ENCODE measurements around the gene ZNF736. TPM values are rescaled to one million over a fixed set of nuclear protein-coding genes. Genes with fewer than 3 reads are reported as not detected.
A peak's percentile ranks its signal among the peaks of the same experiment; 100 is the strongest.
"Not testable (repeated sequence)": the region's sequence is repeated elsewhere in the genome, so short reads cannot be mapped to it uniquely, and the experiment has no call there.

Gene ZNF736
- total and polyA plus RNA-seq, 4 donors, result 1.3 to 21.4 (median 10.6) TPM

GRCh38 chr7:64310426-64310825 lies 3.3 kb upstream of the ZNF736 start:
- WGBS, 2 donors, result 67 to 89% methylated on average over 3 of the region's 3 CpGs
- no peaks in the 10 kb centered on the region for H3K27me3 ChIP-seq (ENCODE audit: control insufficient read depth in 1 of 2, insufficient read depth in 2 of 2, low read length in 1 of 2)
- no peak for ATAC-seq (ENCODE audit: low FRiP score)

GRCh38 chr7:64312826-64313225 lies 935 bp upstream of the ZNF736 start:
- no peak overlapping the region for H3K27ac ChIP-seq (ENCODE audit: low read depth in 1 of 2, low read length in 2 of 2)
- no peaks in the 10 kb centered on the region for H3K27me3 ChIP-seq (ENCODE audit: control insufficient read depth in 1 of 2, insufficient read depth in 2 of 2, low read length in 1 of 2)
- intact Hi-C loops (cut with DNase I), result loop anchor here in 1 of 2 donors (5.0 kb wide), 1 partner anchor 304 kb away; no protein-coding TSS in a partner anchor
- H3K4me1 ChIP-seq (ENCODE audit: control insufficient read depth in 1 of 2, insufficient read depth in 2 of 2, low read length in 2 of 2), result peaks cover 3% of the 10 kb centered on the region in 2 donors
- WGBS, 2 donors, result 55 to 85% methylated on average over 2 of the region's 2 CpGs
- ATAC-seq (ENCODE audit: low FRiP score), result no peak
- H3K36me3 ChIP-seq (ENCODE audit: control insufficient read depth in 1 of 2, insufficient read depth in 2 of 2, low read length in 1 of 2), result no peaks in the 10 kb centered on the region
- DNase-seq, result no peak
- no peak overlapping the region for H3K4me3 ChIP-seq (ENCODE audit: low read length in 2 of 2)
- no peaks in the 10 kb centered on the region for H3K9me3 ChIP-seq (ENCODE audit: control insufficient read depth, low read length)

More at GRCh38 chr7:64310426-64310825, 3.3 kb upstream of the ZNF736 start:
- DNase-seq, result no peak
- no peaks in the 10 kb centered on the region for H3K9me3 ChIP-seq (ENCODE audit: control insufficient read depth, low read length)
- H3K36me3 ChIP-seq (ENCODE audit: control insufficient read depth in 1 of 2, insufficient read depth in 2 of 2, low read length in 1 of 2), result no peaks in the 10 kb centered on the region
- no peak overlapping the region for H3K27ac ChIP-seq (ENCODE audit: low read depth in 1 of 2, low read length in 2 of 2)
- peaks cover 3% of the 10 kb centered on the region in 2 donors for H3K4me1 ChIP-seq (ENCODE audit: control insufficient read depth in 1 of 2, insufficient read depth in 2 of 2, low read length in 2 of 2)
- intact Hi-C loops (cut with DNase I), result loop anchor here in 1 of 2 donors (5.0 kb wide), 1 partner anchor 307 kb away; no protein-coding TSS in a partner anchor
- H3K4me3 ChIP-seq (ENCODE audit: low read length in 2 of 2), result no peak overlapping the region

- ATAC-seq (ENCODE audit: low FRiP score), result no peak
- H3K27ac ChIP-seq (ENCODE audit: low read depth in 1 of 2, low read length in 2 of 2), result no peak overlapping the region
- 7 to 16% methylated on average over 10 of the region's 10 CpGs for WGBS, 2 donors
Observed at GRCh38 chr7:64314566-64314965, 805 bp downstream of the ZNF736 start.

GRCh38 chr7:64316031-64316742 lies 2.4 kb downstream of the ZNF736 start:
- ATAC-seq (ENCODE audit: low FRiP score); H3K36me3 ChIP-seq (ENCODE audit: control insufficient read depth in 1 of 2, insufficient read depth in 2 of 2, low read length in 1 of 2); DNase-seq; H3K27ac ChIP-seq (ENCODE audit: low read depth in 1 of 2, low read length in 2 of 2); H3K9me3 ChIP-seq (ENCODE audit: control insufficient read depth, low read length); H3K27me3 ChIP-seq (ENCODE audit: control insufficient read depth in 1 of 2, insufficient read depth in 2 of 2, low read length in 1 of 2); intact Hi-C loops (cut with DNase I); H3K4me1 ChIP-seq (ENCODE audit: control insufficient read depth in 1 of 2, insufficient read depth in 2 of 2, low read length in 2 of 2); H3K4me3 ChIP-seq (ENCODE audit: low read length in 2 of 2): not testable (repeated sequence)
- 52 to 60% methylated on average over 1 of the region's 1 CpG for WGBS, 2 donors

More at GRCh38 chr7:64314566-64314965, 805 bp downstream of the ZNF736 start:
- intact Hi-C loops (cut with DNase I), result loop anchor here in 1 of 2 donors (5.0 kb wide), 1 partner anchor 303 kb away; no protein-coding TSS in a partner anchor
- Histone ChIP-seq H3K4me3 (ENCODE audit: low read length in 2 of 2) (peak overlapping the region; percentile 89 to 97), H3K4me1 (ENCODE audit: control insufficient read depth in 1 of 2, insufficient read depth in 2 of 2, low read length in 2 of 2) (peaks cover 3% of the 10 kb centered on the region in 2 donors), H3K27me3 (ENCODE audit: control insufficient read depth in 1 of 2, insufficient read depth in 2 of 2, low read length in 1 of 2) (no peaks in the 10 kb centered on the region), H3K36me3 (ENCODE audit: control insufficient read depth in 1 of 2, insufficient read depth in 2 of 2, low read length in 1 of 2) (no peaks in the 10 kb centered on the region), H3K9me3 (ENCODE audit: control insufficient read depth, low read length) (no peaks in the 10 kb centered on the region)
- DNase-seq, result peak in 1 of 2 donors; percentile 43

- Histone ChIP-seq H3K4me3 (ENCODE audit: low read length in 2 of 2) (no peak overlapping the region), H3K36me3 (ENCODE audit: control insufficient read depth in 1 of 2, insufficient read depth in 2 of 2, low read length in 1 of 2) (no peaks in the 10 kb centered on the region), H3K27ac (ENCODE audit: low read depth in 1 of 2, low read length in 2 of 2) (no peak overlapping the region), H3K9me3 (ENCODE audit: control insufficient read depth, low read length) (no peaks in the 10 kb centered on the region), H3K27me3 (ENCODE audit: control insufficient read depth in 1 of 2, insufficient read depth in 2 of 2, low read length in 1 of 2) (no peaks in the 10 kb centered on the region), H3K4me1 (ENCODE audit: control insufficient read depth in 1 of 2, insufficient read depth in 2 of 2, low read length in 2 of 2) (no peaks in the 10 kb centered on the region)
- no peak for ATAC-seq (ENCODE audit: low FRiP score)
- no peak for DNase-seq
- WGBS, 2 donors, result 70 to 79% methylated on average over 3 of the region's 3 CpGs
- intact Hi-C loops (cut with DNase I), result no loop called here
Observed at GRCh38 chr7:64320547-64321513, 7.1 kb downstream of the ZNF736 start.

- H3K4me1 ChIP-seq (ENCODE audit: control insufficient read depth in 1 of 2, insufficient read depth in 2 of 2, low read length in 2 of 2); H3K27ac ChIP-seq (ENCODE audit: low read depth in 1 of 2, low read length in 2 of 2); H3K9me3 ChIP-seq (ENCODE audit: control insufficient read depth, low read length); H3K27me3 ChIP-seq (ENCODE audit: control insufficient read depth in 1 of 2, insufficient read depth in 2 of 2, low read length in 1 of 2); intact Hi-C loops (cut with DNase I); ATAC-seq (ENCODE audit: low FRiP score); DNase-seq; H3K36me3 ChIP-seq (ENCODE audit: control insufficient read depth in 1 of 2, insufficient read depth in 2 of 2, low read length in 1 of 2); H3K4me3 ChIP-seq (ENCODE audit: low read length in 2 of 2): not testable (repeated sequence)
- WGBS, 2 donors, result 96 to 98% methylated on average over 3 of the region's 3 CpGs
Observed at GRCh38 chr7:64324166-64324565, 10.4 kb downstream of the ZNF736 start.

- H3K4me1 ChIP-seq (ENCODE audit: control insufficient read depth in 1 of 2, insufficient read depth in 2 of 2, low read length in 2 of 2); H3K27ac ChIP-seq (ENCODE audit: low read depth in 1 of 2, low read length in 2 of 2); intact Hi-C loops (cut with DNase I); ATAC-seq (ENCODE audit: low FRiP score); H3K27me3 ChIP-seq (ENCODE audit: control insufficient read depth in 1 of 2, insufficient read depth in 2 of 2, low read length in 1 of 2); H3K4me3 ChIP-seq (ENCODE audit: low read length in 2 of 2); DNase-seq; H3K36me3 ChIP-seq (ENCODE audit: control insufficient read depth in 1 of 2, insufficient read depth in 2 of 2, low read length in 1 of 2): not testable (repeated sequence)
- WGBS, 2 donors, result 97 to 99% methylated on average over 3 of the region's 3 CpGs
- peaks cover 30% of the 10 kb centered on the region for H3K9me3 ChIP-seq (ENCODE audit: control insufficient read depth, low read length)
Observed at GRCh38 chr7:64348713-64349210, 35.0 kb downstream of the ZNF736 start.

GRCh38 chr7:64359543-64359942 lies 45.8 kb downstream of the ZNF736 start:
- Histone ChIP-seq H3K9me3 (ENCODE audit: control insufficient read depth, low read length) (peaks cover 12% of the 10 kb centered on the region), H3K27me3 (ENCODE audit: control insufficient read depth in 1 of 2, insufficient read depth in 2 of 2, low read length in 1 of 2) (no peaks in the 10 kb centered on the region), H3K4me1 (ENCODE audit: control insufficient read depth in 1 of 2, insufficient read depth in 2 of 2, low read length in 2 of 2) (no peaks in the 10 kb centered on the region), H3K36me3 (ENCODE audit: control insufficient read depth in 1 of 2, insufficient read depth in 2 of 2, low read length in 1 of 2) (no peaks in the 10 kb centered on the region), H3K27ac (ENCODE audit: low read depth in 1 of 2, low read length in 2 of 2) (no peak overlapping the region), H3K4me3 (ENCODE audit: low read length in 2 of 2) (no peak overlapping the region)
- intact Hi-C loops (cut with DNase I), result no loop called here
- DNase-seq (no peak), ATAC-seq (ENCODE audit: low FRiP score) (no peak)
- 94 to 97% methylated on average over 2 of the region's 2 CpGs for WGBS, 2 donors

Measured in aorta (tissue), 5 donors.